ENCODE results near the gene EIF3F. TPM values are rescaled to one million over a fixed set of nuclear protein-coding genes. Genes with fewer than 3 reads are reported as not detected.
A peak's percentile ranks its signal among the peaks of the same experiment; 100 is the strongest.

EIF3F gene
- total RNA-seq = 100 to 1,000 TPM; 320 to 342 TPM

- no peaks in the 10 kb centered on the region for H3K9me3 Mint-ChIP-seq
- H3K27ac Mint-ChIP-seq = peak within 1 kb of the TSS; percentile 96
- H3K4me3 Mint-ChIP-seq = peak within 1 kb of the TSS; percentile 90
- no peaks in the 10 kb centered on the region for H3K27me3 Mint-ChIP-seq
- H3K4me1 Mint-ChIP-seq = peaks cover 31% of the 10 kb centered on the region
- H3K36me3 Mint-ChIP-seq (ENCODE audit: low read depth) = peaks cover 43% of the 10 kb centered on the region
- ATAC-seq (replicated peaks) = peak; percentile 99
Observed at GRCh38 chr11:7986768-7987559, at the start of gene EIF3F. EIF3F (plus strand) TSS chr11:7987337; CDS start chr11:7987353, 16 bp downstream.

DNA sequence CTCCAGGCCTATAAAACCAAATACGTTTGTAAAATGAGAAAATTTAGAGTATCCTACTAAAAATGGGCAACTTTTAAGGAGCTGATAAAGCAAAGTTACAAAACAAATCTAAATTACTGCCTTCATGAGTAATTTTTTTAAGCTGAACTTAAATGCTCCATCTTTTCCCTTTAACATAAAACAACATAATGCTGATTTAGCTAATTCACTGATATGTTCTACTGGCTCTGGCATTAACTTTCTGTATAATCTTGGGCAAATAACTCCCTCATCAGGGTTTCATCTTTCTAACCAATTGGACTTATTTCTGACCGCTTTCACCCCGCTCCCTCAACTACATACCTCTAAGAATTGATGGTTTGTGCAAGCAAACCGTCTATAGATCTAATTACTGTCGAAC is 46.0 kb upstream of the EIF3F start:
- Mint-ChIP-seq H3K27me3 (peaks cover 20% of the 10 kb centered on the region), H3K9me3 (peaks cover 13% of the 10 kb centered on the region), H3K36me3 (ENCODE audit: low read depth) (no peaks in the 10 kb centered on the region), H3K27ac (no peak overlapping the region), H3K4me3 (no peak overlapping the region), H3K4me1 (no peaks in the 10 kb centered on the region)
- ATAC-seq (replicated peaks) = no peak

DNA sequence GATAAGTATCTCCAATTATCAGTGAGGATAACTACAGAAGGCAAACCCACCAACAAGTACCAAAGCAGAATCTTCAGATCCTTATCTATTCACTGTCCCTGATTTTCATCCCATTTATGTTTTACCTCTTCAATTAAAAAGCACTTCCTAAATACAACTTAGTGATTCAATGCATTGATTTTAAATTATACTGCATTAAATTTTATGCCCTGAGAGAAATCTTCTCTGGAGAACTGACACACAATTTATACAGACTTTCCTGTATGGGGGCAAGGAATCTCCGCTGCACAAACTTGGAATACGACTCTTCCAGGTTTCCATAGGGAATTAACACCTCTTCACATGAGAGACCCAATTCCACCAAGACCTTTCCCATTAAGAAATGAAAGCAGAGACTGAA is 45.5 kb upstream of the EIF3F start, which contains the start of gene OR10A3:
TSS of gene OR10A3 (minus strand) at position 101 of the 400 bp plus-strand sequence. CDS start 2,188 bp downstream, outside the sequence.
- H3K36me3 Mint-ChIP-seq (ENCODE audit: low read depth) = no peaks in the 10 kb centered on the region
- no peak for ATAC-seq (replicated peaks)
- peaks cover 13% of the 10 kb centered on the region for H3K9me3 Mint-ChIP-seq
- peaks cover 17% of the 10 kb centered on the region for H3K27me3 Mint-ChIP-seq
- no peak within 1 kb of the TSS for H3K27ac Mint-ChIP-seq
- H3K4me1 Mint-ChIP-seq = no peaks in the 10 kb centered on the region
- no peak within 1 kb of the TSS for H3K4me3 Mint-ChIP-seq

DNA sequence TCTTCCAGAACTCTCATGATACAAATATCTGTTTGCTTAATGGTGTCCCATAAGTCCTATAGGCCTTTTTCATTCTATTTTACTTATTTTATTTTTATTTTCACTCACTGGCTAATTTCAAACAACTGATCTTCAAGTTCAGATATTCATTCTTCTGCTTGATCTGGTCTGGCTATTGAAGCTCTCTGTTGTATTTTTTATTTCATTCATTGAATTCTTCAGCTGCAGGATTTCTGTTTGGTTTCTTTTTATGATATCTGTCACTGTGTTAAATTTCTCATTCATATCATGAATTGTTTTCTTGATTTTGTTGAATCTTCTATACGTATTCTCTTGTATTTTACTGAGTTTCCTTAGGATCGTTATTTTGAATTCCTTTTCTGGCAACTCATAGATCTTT is 43.0 kb upstream of the EIF3F start:
- Mint-ChIP-seq H3K9me3 (peaks cover 13% of the 10 kb centered on the region), H3K4me1 (no peaks in the 10 kb centered on the region), H3K27ac (no peak overlapping the region), H3K4me3 (no peak overlapping the region), H3K27me3 (peaks cover 27% of the 10 kb centered on the region), H3K36me3 (ENCODE audit: low read depth) (no peaks in the 10 kb centered on the region)
- ATAC-seq (replicated peaks) = no peak

- H3K27ac Mint-ChIP-seq = no peak overlapping the region
- H3K27me3 Mint-ChIP-seq = peaks cover 24% of the 10 kb centered on the region
- no peak overlapping the region for H3K4me3 Mint-ChIP-seq
- no peaks in the 10 kb centered on the region for H3K4me1 Mint-ChIP-seq
- ATAC-seq (replicated peaks) = no peak
- no peaks in the 10 kb centered on the region for H3K36me3 Mint-ChIP-seq (ENCODE audit: low read depth)
- no peaks in the 10 kb centered on the region for H3K9me3 Mint-ChIP-seq
Observed at GRCh38 chr11:7949934-7950333, 37.2 kb upstream of the EIF3F start.

DNA sequence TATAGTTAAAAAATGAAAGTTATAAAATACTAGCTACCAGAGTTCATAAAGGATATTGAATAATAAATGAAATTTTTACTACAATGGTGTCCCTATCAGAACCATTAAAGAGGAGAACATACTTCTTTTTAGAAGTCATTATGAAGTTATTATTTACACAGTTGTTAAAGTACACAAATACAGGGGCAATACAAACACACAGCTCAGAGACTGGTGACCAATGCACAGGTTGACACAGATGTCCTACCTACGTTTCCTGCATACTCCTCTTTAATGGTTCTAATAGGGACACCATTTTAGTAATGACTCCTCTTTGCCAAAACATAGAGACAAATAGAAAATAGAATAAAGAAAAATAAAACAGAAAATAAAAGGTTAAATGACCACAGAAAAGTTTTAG is 31.9 kb upstream of the EIF3F start:
- no peak for ATAC-seq (replicated peaks)
- H3K27ac Mint-ChIP-seq = no peak overlapping the region
- no peak overlapping the region for H3K4me3 Mint-ChIP-seq
- no peaks in the 10 kb centered on the region for H3K4me1 Mint-ChIP-seq
- H3K27me3 Mint-ChIP-seq = peaks cover 20% of the 10 kb centered on the region
- no peaks in the 10 kb centered on the region for H3K36me3 Mint-ChIP-seq (ENCODE audit: low read depth)
- H3K9me3 Mint-ChIP-seq = no peaks in the 10 kb centered on the region

GRCh38 chr11:7964261-7964660 is 22.9 kb upstream of the EIF3F start:
- no peaks in the 10 kb centered on the region for H3K36me3 Mint-ChIP-seq (ENCODE audit: low read depth)
- H3K4me3 Mint-ChIP-seq = no peak overlapping the region
- ATAC-seq (replicated peaks) = no peak
- no peaks in the 10 kb centered on the region for H3K9me3 Mint-ChIP-seq
- no peaks in the 10 kb centered on the region for H3K4me1 Mint-ChIP-seq
- no peak overlapping the region for H3K27ac Mint-ChIP-seq
- H3K27me3 Mint-ChIP-seq = peaks cover 17% of the 10 kb centered on the region

- Mint-ChIP-seq H3K4me1 (no peaks in the 10 kb centered on the region), H3K9me3 (no peaks in the 10 kb centered on the region), H3K27me3 (peaks cover 13% of the 10 kb centered on the region), H3K27ac (no peak overlapping the region), H3K36me3 (ENCODE audit: low read depth) (no peaks in the 10 kb centered on the region), H3K4me3 (no peak overlapping the region)
- ATAC-seq (replicated peaks) = no peak
Observed at GRCh38 chr11:7964873-7965272, 22.3 kb upstream of the EIF3F start.

DNA sequence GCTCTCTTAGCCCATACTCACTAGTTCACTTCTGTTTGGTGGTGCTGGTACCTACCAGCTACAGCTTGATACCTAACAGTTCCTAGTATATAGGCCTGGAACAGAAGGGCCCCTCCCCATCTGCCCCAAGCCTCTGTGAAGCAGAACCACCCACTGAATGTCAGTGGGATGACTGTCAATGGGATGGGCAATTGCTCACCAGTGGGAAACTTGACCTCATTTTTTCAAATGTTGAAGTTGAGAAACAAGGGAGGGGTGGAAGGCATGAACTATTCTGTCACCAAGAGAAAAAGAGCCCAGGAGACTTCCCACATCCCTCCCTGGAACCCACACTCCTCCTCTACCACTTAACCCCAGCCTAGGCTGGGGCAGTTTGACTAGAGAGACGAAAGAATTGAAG is 21.8 kb upstream of the EIF3F start, which contains the start of gene NLRP10:
TSS of gene NLRP10 (minus strand) at position 62 of the 400 bp plus-strand sequence. CDS start 1,952 bp downstream, outside the sequence.
- ATAC-seq (replicated peaks) = no peak
- peaks cover 13% of the 10 kb centered on the region for H3K27me3 Mint-ChIP-seq
- no peaks in the 10 kb centered on the region for H3K9me3 Mint-ChIP-seq
- H3K36me3 Mint-ChIP-seq (ENCODE audit: low read depth) = no peaks in the 10 kb centered on the region
- H3K27ac Mint-ChIP-seq = no peak within 1 kb of the TSS
- H3K4me1 Mint-ChIP-seq = no peaks in the 10 kb centered on the region
- no peak within 1 kb of the TSS for H3K4me3 Mint-ChIP-seq

- H3K27me3 Mint-ChIP-seq = peaks cover 13% of the 10 kb centered on the region
- no peak overlapping the region for H3K4me3 Mint-ChIP-seq
- no peak for ATAC-seq (replicated peaks)
- H3K4me1 Mint-ChIP-seq = no peaks in the 10 kb centered on the region
- H3K36me3 Mint-ChIP-seq (ENCODE audit: low read depth) = no peaks in the 10 kb centered on the region
- no peak overlapping the region for H3K27ac Mint-ChIP-seq
- no peaks in the 10 kb centered on the region for H3K9me3 Mint-ChIP-seq
Observed at GRCh38 chr11:7967097-7967496, 20.0 kb upstream of the EIF3F start.

GRCh38 chr11:7967826-7968225 is 19.3 kb upstream of the EIF3F start:
- Mint-ChIP-seq H3K9me3 (no peaks in the 10 kb centered on the region), H3K27me3 (peaks cover 13% of the 10 kb centered on the region), H3K4me1 (no peaks in the 10 kb centered on the region), H3K36me3 (ENCODE audit: low read depth) (no peaks in the 10 kb centered on the region), H3K27ac (no peak overlapping the region), H3K4me3 (no peak overlapping the region)
- no peak for ATAC-seq (replicated peaks)

DNA sequence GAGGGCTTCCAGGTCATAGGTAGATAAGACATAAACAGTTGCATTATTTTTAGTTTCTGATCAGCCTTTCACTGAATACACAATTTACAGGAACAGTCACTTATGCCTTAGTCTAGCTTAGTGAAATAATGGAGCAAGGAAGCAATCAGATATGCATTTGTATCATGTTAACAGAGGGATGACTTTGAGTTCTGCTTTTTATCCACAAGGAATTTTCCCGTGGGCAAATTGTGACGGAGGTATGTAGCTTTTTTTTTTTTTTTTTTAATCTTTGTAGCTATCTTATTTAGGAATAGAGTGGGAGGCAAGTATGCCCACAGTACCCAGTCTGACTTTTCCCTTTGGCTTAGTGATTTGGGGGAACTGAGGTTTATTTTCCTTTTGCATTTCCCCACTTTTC is 18.5 kb upstream of the EIF3F start:
- Mint-ChIP-seq H3K27me3 (peaks cover 16% of the 10 kb centered on the region), H3K4me1 (no peaks in the 10 kb centered on the region), H3K36me3 (ENCODE audit: low read depth) (no peaks in the 10 kb centered on the region), H3K9me3 (no peaks in the 10 kb centered on the region), H3K4me3 (no peak overlapping the region), H3K27ac (no peak overlapping the region)
- ATAC-seq (replicated peaks) = no peak

GRCh38 chr11:7969756-7970646 is 17.1 kb upstream of the EIF3F start:
- peaks cover 12% of the 10 kb centered on the region for H3K27me3 Mint-ChIP-seq
- no peaks in the 10 kb centered on the region for H3K4me1 Mint-ChIP-seq
- no peaks in the 10 kb centered on the region for H3K9me3 Mint-ChIP-seq

DNA sequence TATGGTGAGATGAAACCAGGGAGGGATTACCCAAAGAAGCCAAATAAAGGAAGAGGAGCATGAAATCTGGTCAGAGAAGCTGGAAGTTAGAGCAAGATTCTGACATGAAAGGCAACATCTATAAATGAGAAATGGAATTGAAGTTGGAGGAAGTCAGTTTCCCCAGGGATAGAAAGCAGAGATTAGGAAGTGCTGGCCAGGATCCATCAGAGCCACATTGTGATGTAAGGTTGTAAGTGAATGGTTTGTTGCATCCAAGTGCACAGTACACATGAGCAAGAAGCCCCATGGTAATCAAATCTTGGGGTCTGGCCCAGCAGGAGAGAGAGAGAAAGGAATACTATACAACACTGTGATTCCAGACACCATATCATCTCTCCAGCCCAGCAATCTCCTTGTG is 15.3 kb upstream of the EIF3F start:
- H3K27me3 Mint-ChIP-seq = peaks cover 10% of the 10 kb centered on the region
- H3K36me3 Mint-ChIP-seq (ENCODE audit: low read depth) = no peaks in the 10 kb centered on the region
- ATAC-seq (replicated peaks) = no peak
- no peak overlapping the region for H3K27ac Mint-ChIP-seq
- no peaks in the 10 kb centered on the region for H3K9me3 Mint-ChIP-seq
- H3K4me1 Mint-ChIP-seq = no peaks in the 10 kb centered on the region
- H3K4me3 Mint-ChIP-seq = no peak overlapping the region

More at GRCh38 chr11:7969756-7970646, 17.1 kb upstream of the EIF3F start:
- no peak overlapping the region for H3K4me3 Mint-ChIP-seq
- H3K36me3 Mint-ChIP-seq (ENCODE audit: low read depth) = no peaks in the 10 kb centered on the region
- ATAC-seq (replicated peaks) = no peak
- H3K27ac Mint-ChIP-seq = no peak overlapping the region
